NCI-H2171 (cell line): ENCODE measurements around the gene SLC5A2.
A peak's percentile ranks its signal among the peaks of the same experiment; 100 is the strongest.

Source experiments
- DNase-seq: peaks from one replicate; lab custom pipeline; 2025; lab: John Stamatoyannopoulos, UW

Gene SLC5A2

GRCh38 chr16:31459687-31460581 lies 23.0 kb upstream of the SLC5A2 start:
- peak; percentile 97 for DNase-seq

GRCh38 chr16:31460582-31461002 lies 22.3 kb upstream of the SLC5A2 start:
- peak; percentile 2 for DNase-seq

- DNase-seq: no peak
Observed at GRCh38 chr16:31461201-31461920, 21.6 kb upstream of the SLC5A2 start.

- no peak for DNase-seq
Observed at GRCh38 chr16:31461921-31462804, 20.8 kb upstream of the SLC5A2 start.

- DNase-seq: no peak
Observed at GRCh38 chr16:31464348-31464769, 18.6 kb upstream of the SLC5A2 start.

- no peak for DNase-seq
Observed at GRCh38 chr16:31464781-31465260, 18.1 kb upstream of the SLC5A2 start.

GRCh38 chr16:31465788-31466370 lies 17.0 kb upstream of the SLC5A2 start:
- no peak for DNase-seq

GRCh38 chr16:31466381-31466841 lies 16.5 kb upstream of the SLC5A2 start:
- no peak for DNase-seq

- no peak for DNase-seq
Observed at GRCh38 chr16:31467151-31467773, 15.7 kb upstream of the SLC5A2 start.

GRCh38 chr16:31467858-31468257 lies 15.1 kb upstream of the SLC5A2 start:
- DNase-seq: no peak

- DNase-seq: no peak
Observed at GRCh38 chr16:31470615-31471014, 12.3 kb upstream of the SLC5A2 start.

- DNase-seq: no peak
Observed at GRCh38 chr16:31471241-31471874, 11.6 kb upstream of the SLC5A2 start.

GRCh38 chr16:31471875-31472708 lies 10.8 kb upstream of the SLC5A2 start, which contains the start of gene TGFB1I1:
Gene TGFB1I1 (plus strand): TSS chr16:31472152. CDS start chr16:31472189, 37 bp downstream.
- DNase-seq: peak; percentile 26

GRCh38 chr16:31472709-31473203 lies 10.2 kb upstream of the SLC5A2 start:
- peak; percentile 90 for DNase-seq

- DNase-seq: no peak
Observed at GRCh38 chr16:31473264-31473984, 9.5 kb upstream of the SLC5A2 start.

- DNase-seq: no peak
Observed at GRCh38 chr16:31474173-31474714, 8.7 kb upstream of the SLC5A2 start.

GRCh38 chr16:31474773-31475738 lies 7.9 kb upstream of the SLC5A2 start:
- no peak for DNase-seq
